A204.1 (cell line): ENCODE results near the gene GCSH.

ENCODE experiments used
- FAIRE-seq: peaks from 2 replicates; lab custom pipeline; 2012; peaks lifted over from hg19 to GRCh38; lab: Jason Lieb, UNC

GCSH gene

DNA sequence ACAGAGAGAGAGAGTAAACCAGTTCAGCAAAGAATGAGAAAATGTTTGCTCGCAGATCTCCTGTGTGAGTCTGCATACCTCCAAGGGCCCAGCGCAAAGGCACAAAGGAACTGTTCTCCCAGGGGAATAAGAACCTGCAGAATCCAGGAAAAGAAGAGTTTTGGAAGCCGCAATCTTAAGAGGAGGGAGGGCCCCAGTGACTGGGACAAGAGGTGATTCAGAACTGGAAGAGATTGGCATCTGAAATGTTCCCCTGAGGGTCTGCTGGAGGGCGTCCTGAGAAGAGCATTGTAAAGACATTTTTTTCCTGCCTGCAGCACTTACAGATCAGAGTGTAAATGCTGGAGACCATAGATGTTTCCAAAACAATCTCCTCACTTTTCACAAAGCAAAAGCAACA lies 54.5 kb downstream of the GCSH start:
- FAIRE-seq, result no peak

- FAIRE-seq, result no peak
These were observed 55.4 kb downstream of the GCSH start for GRCh38 chr16:81040842-81041241.

DNA sequence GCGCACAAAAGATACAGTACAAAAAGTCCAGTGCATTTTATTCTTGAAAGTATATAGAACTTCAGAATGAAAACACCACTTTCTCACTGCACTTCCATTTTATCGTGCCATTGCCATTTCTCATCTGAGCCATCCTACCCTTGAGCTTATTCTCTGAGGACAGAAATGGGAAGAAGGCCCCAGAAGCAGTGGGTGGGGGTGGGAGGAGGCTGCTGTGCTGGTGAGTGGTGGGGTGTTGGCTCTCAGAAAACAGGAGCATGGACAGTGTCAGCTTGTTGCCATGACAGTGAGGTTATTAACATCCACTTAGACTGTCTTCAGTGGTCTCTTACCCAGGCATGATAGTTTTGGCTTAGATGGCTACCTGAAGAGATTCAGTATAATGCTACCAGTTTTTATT lies 56.1 kb downstream of the GCSH start:
- FAIRE-seq, result no peak

DNA sequence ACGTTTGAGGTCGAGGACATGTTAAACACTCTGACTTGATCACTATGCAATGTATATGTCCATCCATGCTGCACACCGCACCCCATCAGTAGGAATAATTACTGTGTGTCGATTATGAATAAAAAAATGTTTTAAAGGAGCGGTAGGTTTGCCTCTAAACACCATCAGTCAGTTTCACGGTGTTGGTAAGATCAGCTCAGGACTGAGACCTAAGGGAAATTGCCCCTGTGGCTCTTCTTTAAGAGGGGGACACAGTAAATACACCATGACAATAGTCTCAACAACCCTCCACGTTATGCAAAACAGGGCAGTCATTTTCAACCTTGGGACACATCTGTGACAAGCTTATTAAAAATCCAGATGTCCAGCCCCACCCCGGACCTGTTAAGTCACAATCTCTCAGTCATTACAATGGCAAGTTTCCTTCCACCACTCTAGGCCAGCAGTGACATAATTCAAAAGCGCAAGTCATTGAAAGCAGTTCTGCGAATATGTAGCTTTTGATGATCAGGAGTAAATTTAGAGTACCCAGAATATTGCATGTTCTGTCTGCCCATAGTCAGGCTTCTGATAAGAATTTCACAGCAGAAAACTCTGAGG lies 59.3 kb downstream of the GCSH start:
- no peak for FAIRE-seq

GRCh38 chr16:81035975-81036750 lies 60.0 kb downstream of the GCSH start:
- FAIRE-seq, result no peak

GRCh38 chr16:81035398-81035974 lies 60.7 kb downstream of the GCSH start, which contains the start of gene ATMIN:
ATMIN (plus strand) TSS chr16:81035842; CDS start chr16:81035871, 29 bp downstream.
- no peak for FAIRE-seq
